ENCODE measurements around the gene GCA.

The GCA gene

DNA sequence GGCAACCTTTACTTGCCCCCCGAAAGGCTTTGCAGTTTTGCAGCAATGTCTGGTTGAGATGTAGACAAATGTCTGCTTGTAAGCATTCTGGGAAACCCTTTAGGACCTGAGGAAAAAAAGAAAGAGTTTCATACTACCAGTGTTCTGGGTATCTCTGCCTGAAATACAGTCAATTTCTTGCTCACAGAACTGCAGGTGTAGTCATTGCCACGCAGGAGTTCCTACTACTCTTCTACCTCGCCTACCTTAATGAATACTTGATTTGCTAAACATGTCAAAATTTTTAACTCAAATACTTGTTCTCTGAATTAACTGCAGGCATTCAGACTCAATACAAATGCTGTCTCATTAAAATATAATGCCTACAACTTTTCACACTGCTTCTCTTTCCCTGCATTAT lies 56.4 kb downstream of the GCA start:
- ATAC-seq (replicated peaks) (no peak), DNase-seq (no peak)
- Mint-ChIP-seq H3K9me3 (peaks cover 0 to 2% of the 10 kb centered on the region in 2 donors), H3K36me3 (ENCODE audit: insufficient read depth) (no peaks in the 10 kb centered on the region), H3K4me1 (ENCODE audit: low read depth in 2 of 2) (no peaks in the 10 kb centered on the region), H3K27me3 (peaks cover 0 to 7% of the 10 kb centered on the region in 2 donors), H3K27ac (no peak overlapping the region), H3K4me3 (no peak overlapping the region)

GRCh38 chr2:162401871-162402270 lies 57.9 kb downstream of the GCA start:
- Mint-ChIP-seq H3K4me1 (ENCODE audit: low read depth in 2 of 2) (no peaks in the 10 kb centered on the region), H3K27me3 (peaks cover 3 to 7% of the 10 kb centered on the region in 2 donors), H3K27ac (no peak overlapping the region), H3K9me3 (peaks cover 0 to 2% of the 10 kb centered on the region in 2 donors), H3K36me3 (ENCODE audit: insufficient read depth) (no peaks in the 10 kb centered on the region), H3K4me3 (no peak overlapping the region)
- DNase-seq, result no peak
- ATAC-seq (replicated peaks), result no peak

- peaks cover 0 to 2% of the 10 kb centered on the region in 2 donors for H3K9me3 Mint-ChIP-seq
- no peaks in the 10 kb centered on the region for H3K36me3 Mint-ChIP-seq (ENCODE audit: insufficient read depth)
- ATAC-seq (replicated peaks), result no peak
- no peaks in the 10 kb centered on the region for H3K4me1 Mint-ChIP-seq (ENCODE audit: low read depth in 2 of 2)
- H3K4me3 Mint-ChIP-seq, result no peak overlapping the region
- no peak overlapping the region for H3K27ac Mint-ChIP-seq
- DNase-seq, result no peak
- peaks cover 7 to 12% of the 10 kb centered on the region in 2 donors for H3K27me3 Mint-ChIP-seq
Measured at GRCh38 chr2:162403884-162404283, 60.0 kb downstream of the GCA start.

Data from effector memory CD8-positive, alpha-beta T cell (primary cell).